Fibroblast of lung (primary cell): ENCODE results near the gene C2CD4A. TPM values are rescaled to one million over a fixed set of nuclear protein-coding genes. Genes with fewer than 3 reads are reported as not detected.
A peak's percentile ranks its signal among the peaks of the same experiment; 100 is the strongest.

ENCODE experiments used
- DNase-seq, 2 donors: peaks; one replicate each; pipeline versions ENCODE4 v3.0.0 to v3.0.0-alpha.2; 2010; ENCODE audit warnings: low read depth in 2 of 2
- H2AFZ ChIP-seq: 2 replicates; pipeline ENCODE4 v1.5.1; 2012; ENCODE audit warnings: low read length, control low read depth, inconsistent platforms
- H3K27ac ChIP-seq: 2 replicates; pipeline ENCODE4 v1.5.1; 2011; ENCODE audit warnings: low read length, control low read depth; ENCODE audit not compliant: insufficient read depth
- H3K27me3 ChIP-seq: 2 replicates; pipeline ENCODE4 v1.5.1; 2011; ENCODE audit warnings: mild to moderate bottlenecking, low read length; ENCODE audit not compliant: control insufficient read depth, insufficient read depth
- H3K36me3 ChIP-seq: 2 replicates; pipeline ENCODE4 v1.5.1; 2011; ENCODE audit warnings: low read length; ENCODE audit not compliant: control insufficient read depth, insufficient read depth
- H3K4me1 ChIP-seq: 2 replicates; pipeline ENCODE4 v1.5.1; 2011; ENCODE audit warnings: low read length; ENCODE audit not compliant: control insufficient read depth, insufficient read depth; ENCODE audit errors: extremely low read depth
- H3K4me2 ChIP-seq: 2 replicates; pipeline ENCODE4 v1.5.1; 2011; ENCODE audit warnings: low read length, control low read depth; ENCODE audit not compliant: insufficient read depth; ENCODE audit errors: extremely low read depth
- H3K4me3 ChIP-seq, 4 experiments: fragments of 200-600 bp in 1 of 4; sonication (generic) in 1 of 4; replicated peaks in 1 of 4; 2 replicates each; pipeline ENCODE4 v1.5.1; 2011 to 2016; ENCODE audit warnings: low read length in 4 of 4, low read depth in 3 of 4, mild to moderate bottlenecking in 3 of 4, control low read depth in 2 of 4, inconsistent platforms in 1 of 4, mixed read lengths in 1 of 4; ENCODE audit not compliant: insufficient read depth in 1 of 4; ENCODE audit errors: control extremely low read depth in 1 of 4
- H3K79me2 ChIP-seq: 2 replicates; pipeline ENCODE4 v1.5.1; 2012; ENCODE audit warnings: mild to moderate bottlenecking, low read length, inconsistent platforms; ENCODE audit not compliant: control insufficient read depth, insufficient read depth
- H3K9ac ChIP-seq: 2 replicates; pipeline ENCODE4 v1.5.1; 2011; ENCODE audit warnings: mild to moderate bottlenecking, low read length, control low read depth; ENCODE audit not compliant: insufficient read depth
- H3K9me3 ChIP-seq: 2 replicates; pipeline ENCODE4 v1.5.1; 2012; ENCODE audit warnings: low read depth, low read length; ENCODE audit not compliant: control insufficient read depth, insufficient read depth
- H4K20me1 ChIP-seq: 2 replicates; pipeline ENCODE4 v1.5.1; 2011; ENCODE audit warnings: low read length; ENCODE audit not compliant: control insufficient read depth, insufficient read depth; ENCODE audit errors: extremely low read depth
- EZH2 ChIP-seq: IDR thresholded peaks from 2 replicates; pipeline ENCODE4 v1.5.1; 2012; ENCODE audit warnings: low read length, control low read depth, mild to moderate bottlenecking; ENCODE audit errors: missing control alignments
- polyA plus RNA-seq, 2 donors: library from polyadenylated mRNA; depleted of rRNA in 1 of 2; stranded (reverse) in 1 of 2; unstranded in 1 of 2; fragments of >200 nt; gene quantifications; 2 replicates each; pipeline ENCODE4 v1.2.1, GENCODE V29; 2011 to 2012; ENCODE audit warnings: missing spikeins in 1 of 2
- total RNA-seq: library from RNA; depleted of rRNA; stranded (reverse); fragments of >200 nt; gene quantifications from 2 replicates; pipeline ENCODE4 v1.2.1, GENCODE V29; 2014
- TF ChIP-seq, protein P1 (sequence below), 2 donors: IDR thresholded peaks in 1 of 2; conservative IDR thresholded peaks in 1 of 2; 1 replicate in 1 of 2; 2 replicates in 1 of 2; pipeline ENCODE4 v1.5.1; 2011 to 2012; ENCODE audit warnings: low read length in 2 of 2, control low read depth in 1 of 2, inconsistent platforms in 1 of 2, low read depth in 1 of 2, mild to moderate bottlenecking in 1 of 2

Gene C2CD4A
- total and polyA plus RNA-seq, 2 donors (not counting 1 experiment from before 2014, with no cell fraction given): not detected

DNA sequence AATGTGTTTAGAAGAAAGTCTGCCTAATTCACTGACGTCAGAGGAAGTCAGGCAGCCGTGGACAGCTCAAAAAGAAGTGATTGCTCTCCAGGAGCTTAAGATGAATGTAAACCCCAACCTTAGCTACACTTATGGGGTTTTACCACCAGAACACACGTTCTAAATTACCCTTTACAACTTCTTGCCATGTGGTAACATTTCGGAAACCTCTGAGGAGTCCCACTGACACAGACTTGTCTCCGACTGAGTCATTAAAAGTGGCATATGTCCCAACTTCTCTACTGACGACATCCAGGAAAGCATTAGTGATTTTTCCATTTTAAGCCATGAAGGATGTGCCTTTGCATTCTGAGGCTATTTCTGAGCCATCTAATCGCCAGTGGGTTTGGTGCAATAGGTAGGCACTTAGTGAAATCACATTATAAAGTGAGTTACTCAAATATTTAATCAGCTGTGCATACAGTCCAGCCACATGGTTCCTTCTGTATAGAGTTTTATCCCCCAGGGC, 32.4 kb downstream of the C2CD4A start:
- H3K4me2 ChIP-seq: peak overlapping the region; percentile 23
- H3K9ac ChIP-seq: no peak overlapping the region
- peak; percentile 42 to 48 for DNase-seq
- H3K9me3 ChIP-seq: no peaks in the 10 kb centered on the region
- H2AFZ ChIP-seq: peak overlapping the region; percentile 64
- no peak for TF ChIP-seq EZH2
- TF ChIP-seq, protein P1, sequence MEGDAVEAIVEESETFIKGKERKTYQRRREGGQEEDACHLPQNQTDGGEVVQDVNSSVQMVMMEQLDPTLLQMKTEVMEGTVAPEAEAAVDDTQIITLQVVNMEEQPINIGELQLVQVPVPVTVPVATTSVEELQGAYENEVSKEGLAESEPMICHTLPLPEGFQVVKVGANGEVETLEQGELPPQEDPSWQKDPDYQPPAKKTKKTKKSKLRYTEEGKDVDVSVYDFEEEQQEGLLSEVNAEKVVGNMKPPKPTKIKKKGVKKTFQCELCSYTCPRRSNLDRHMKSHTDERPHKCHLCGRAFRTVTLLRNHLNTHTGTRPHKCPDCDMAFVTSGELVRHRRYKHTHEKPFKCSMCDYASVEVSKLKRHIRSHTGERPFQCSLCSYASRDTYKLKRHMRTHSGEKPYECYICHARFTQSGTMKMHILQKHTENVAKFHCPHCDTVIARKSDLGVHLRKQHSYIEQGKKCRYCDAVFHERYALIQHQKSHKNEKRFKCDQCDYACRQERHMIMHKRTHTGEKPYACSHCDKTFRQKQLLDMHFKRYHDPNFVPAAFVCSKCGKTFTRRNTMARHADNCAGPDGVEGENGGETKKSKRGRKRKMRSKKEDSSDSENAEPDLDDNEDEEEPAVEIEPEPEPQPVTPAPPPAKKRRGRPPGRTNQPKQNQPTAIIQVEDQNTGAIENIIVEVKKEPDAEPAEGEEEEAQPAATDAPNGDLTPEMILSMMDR (conservative IDR thresholded peaks at IDR 0.05 in 1 of 2, IDR thresholded peaks at IDR 0.05 in 1 of 2; ENCODE audit: low read depth in 1 of 2, low read length in 2 of 2): no peak
- no peaks in the 10 kb centered on the region for H3K27me3 ChIP-seq
- no peak overlapping the region for H3K27ac ChIP-seq
- no peaks in the 10 kb centered on the region for H3K4me1 ChIP-seq
- H3K4me3 ChIP-seq: peak overlapping the region in 1 of 4 experiments; percentile 0
- H4K20me1 ChIP-seq: no peaks in the 10 kb centered on the region
- H3K79me2 ChIP-seq: no peaks in the 10 kb centered on the region
- no peaks in the 10 kb centered on the region for H3K36me3 ChIP-seq

DNA sequence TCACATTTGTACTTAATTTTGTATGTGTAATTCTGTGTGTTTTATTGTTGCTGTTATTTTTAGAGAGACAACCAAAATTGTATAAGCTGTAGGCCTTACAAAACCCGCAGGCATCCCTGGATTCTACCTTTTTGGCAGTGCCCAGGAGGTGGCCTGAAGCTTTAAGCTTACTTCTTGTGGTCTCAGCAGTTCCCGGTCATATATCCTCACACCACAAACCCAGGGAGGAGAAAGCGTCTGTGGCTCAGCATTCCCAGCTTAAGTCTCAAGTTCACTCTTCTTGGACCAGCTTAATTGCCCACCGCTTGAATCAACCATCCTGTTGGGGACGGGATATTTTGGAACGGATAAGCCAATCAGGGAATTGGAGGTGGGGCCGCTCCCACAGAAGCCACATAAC, 36.7 kb downstream of the C2CD4A start:
- Histone ChIP-seq H3K36me3 (no peaks in the 10 kb centered on the region), H3K79me2 (no peaks in the 10 kb centered on the region), H3K4me3 (no peak overlapping the region), H4K20me1 (no peaks in the 10 kb centered on the region), H3K27me3 (no peaks in the 10 kb centered on the region), H3K9me3 (no peaks in the 10 kb centered on the region), H3K27ac (no peak overlapping the region), H3K4me1 (no peaks in the 10 kb centered on the region), H3K9ac (no peak overlapping the region), H2AFZ (no peak overlapping the region), H3K4me2 (no peak overlapping the region)
- no peak for DNase-seq
- TF ChIP-seq EZH2: no peak
- TF ChIP-seq, protein P1 (conservative IDR thresholded peaks at IDR 0.05 in 1 of 2, IDR thresholded peaks at IDR 0.05 in 1 of 2; ENCODE audit: low read depth in 1 of 2, low read length in 2 of 2): no peak

DNA sequence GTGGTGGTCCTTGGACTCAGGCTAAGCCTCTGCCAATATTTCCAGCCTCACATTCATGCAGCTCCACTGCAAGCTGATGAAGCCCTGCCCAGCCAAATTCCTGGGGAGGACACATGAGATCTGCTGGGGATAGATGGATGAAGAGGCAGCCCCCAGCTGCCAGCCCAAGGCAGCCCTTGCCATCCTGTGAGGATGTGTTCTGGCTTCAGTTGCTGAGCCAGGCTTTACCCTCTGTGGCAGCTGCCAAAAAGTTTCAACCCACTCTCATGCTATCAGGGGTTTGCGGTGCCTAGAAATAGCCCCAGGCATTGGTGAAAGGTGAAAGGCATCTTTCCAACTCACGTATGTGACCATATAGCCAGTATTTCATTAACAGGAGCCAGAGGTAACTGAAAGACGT, 37.6 kb downstream of the C2CD4A start:
- H3K4me1 ChIP-seq: no peaks in the 10 kb centered on the region
- no peaks in the 10 kb centered on the region for H3K9me3 ChIP-seq
- no peaks in the 10 kb centered on the region for H3K27me3 ChIP-seq
- no peak overlapping the region for H2AFZ ChIP-seq
- H3K4me3 ChIP-seq: no peak overlapping the region
- H3K36me3 ChIP-seq: no peaks in the 10 kb centered on the region
- no peak overlapping the region for H3K4me2 ChIP-seq
- H3K9ac ChIP-seq: no peak overlapping the region
- DNase-seq: no peak
- TF ChIP-seq EZH2: no peak
- TF ChIP-seq, protein P1 (conservative IDR thresholded peaks at IDR 0.05 in 1 of 2, IDR thresholded peaks at IDR 0.05 in 1 of 2; ENCODE audit: low read depth in 1 of 2, low read length in 2 of 2): no peak
- no peaks in the 10 kb centered on the region for H4K20me1 ChIP-seq
- H3K79me2 ChIP-seq: no peaks in the 10 kb centered on the region
- H3K27ac ChIP-seq: no peak overlapping the region
